Measurements from ENCODE around the gene KRTAP19-4.

The KRTAP19-4 gene

GRCh38 chr21:30448514-30448913 is 48.5 kb downstream of the KRTAP19-4 start:
- Mint-ChIP-seq H3K4me3 (no peak overlapping the region), H3K9me3 (peaks cover 2% of the 10 kb centered on the region), H3K27ac (no peak overlapping the region), H3K36me3 (no peaks in the 10 kb centered on the region), H3K4me1 (no peaks in the 10 kb centered on the region)
- DNase-seq (ENCODE audit: low spot score in 2 of 2) (no peak), ATAC-seq (no peak)

GRCh38 chr21:30447056-30447455 is 49.9 kb downstream of the KRTAP19-4 start:
- Mint-ChIP-seq H3K9me3 (peaks cover 2% of the 10 kb centered on the region), H3K36me3 (no peaks in the 10 kb centered on the region), H3K4me1 (no peaks in the 10 kb centered on the region), H3K27ac (no peak overlapping the region), H3K4me3 (no peak overlapping the region)
- ATAC-seq (no peak), DNase-seq (ENCODE audit: low spot score in 2 of 2) (no peak)
